ENCODE data around the gene SNX11.

SNX11 gene

DNA sequence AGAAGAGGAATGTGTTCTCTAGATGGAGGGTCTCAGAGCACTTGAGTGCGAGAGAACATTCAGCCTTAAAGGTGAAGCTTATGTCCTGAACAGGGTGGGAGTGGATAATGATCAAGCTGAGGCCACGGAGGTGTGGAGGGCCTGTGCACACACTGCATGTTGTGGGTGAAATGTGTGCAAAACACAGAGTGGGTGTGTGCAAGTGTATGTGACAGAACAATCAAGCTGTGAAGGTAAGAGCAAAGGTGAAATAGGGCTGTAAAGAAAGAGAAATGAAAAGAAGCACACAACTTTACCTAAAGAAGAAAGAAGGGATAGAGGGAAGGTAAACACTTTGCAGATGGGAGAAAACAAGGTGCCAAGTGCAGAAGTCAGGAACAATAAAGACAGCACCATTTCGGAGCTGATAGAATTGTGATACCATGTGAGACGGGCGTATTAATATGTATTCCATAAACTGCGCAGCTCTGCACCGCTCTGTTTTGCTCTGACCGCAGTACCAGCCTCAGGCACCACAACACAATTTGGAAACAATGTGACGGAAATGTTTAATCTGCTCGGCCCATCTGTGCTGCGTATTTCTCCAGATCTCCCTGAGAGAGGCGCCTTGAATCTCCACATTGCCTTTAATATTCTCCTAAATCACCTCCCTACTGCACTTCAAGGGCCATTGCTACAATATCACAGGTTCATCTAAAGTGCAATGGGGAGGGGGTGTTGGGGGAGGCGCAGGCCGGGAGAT lies 40.6 kb downstream of the SNX11 start:
- no peak for DNase-seq (ENCODE audit: low spot score)
- Histone ChIP-seq H3K4me3 (no peak overlapping the region), H3K27ac (no peak overlapping the region)
- TF ChIP-seq, protein P1, sequence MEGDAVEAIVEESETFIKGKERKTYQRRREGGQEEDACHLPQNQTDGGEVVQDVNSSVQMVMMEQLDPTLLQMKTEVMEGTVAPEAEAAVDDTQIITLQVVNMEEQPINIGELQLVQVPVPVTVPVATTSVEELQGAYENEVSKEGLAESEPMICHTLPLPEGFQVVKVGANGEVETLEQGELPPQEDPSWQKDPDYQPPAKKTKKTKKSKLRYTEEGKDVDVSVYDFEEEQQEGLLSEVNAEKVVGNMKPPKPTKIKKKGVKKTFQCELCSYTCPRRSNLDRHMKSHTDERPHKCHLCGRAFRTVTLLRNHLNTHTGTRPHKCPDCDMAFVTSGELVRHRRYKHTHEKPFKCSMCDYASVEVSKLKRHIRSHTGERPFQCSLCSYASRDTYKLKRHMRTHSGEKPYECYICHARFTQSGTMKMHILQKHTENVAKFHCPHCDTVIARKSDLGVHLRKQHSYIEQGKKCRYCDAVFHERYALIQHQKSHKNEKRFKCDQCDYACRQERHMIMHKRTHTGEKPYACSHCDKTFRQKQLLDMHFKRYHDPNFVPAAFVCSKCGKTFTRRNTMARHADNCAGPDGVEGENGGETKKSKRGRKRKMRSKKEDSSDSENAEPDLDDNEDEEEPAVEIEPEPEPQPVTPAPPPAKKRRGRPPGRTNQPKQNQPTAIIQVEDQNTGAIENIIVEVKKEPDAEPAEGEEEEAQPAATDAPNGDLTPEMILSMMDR (IDR thresholded peaks at IDR 0.05), result no peak

DNA sequence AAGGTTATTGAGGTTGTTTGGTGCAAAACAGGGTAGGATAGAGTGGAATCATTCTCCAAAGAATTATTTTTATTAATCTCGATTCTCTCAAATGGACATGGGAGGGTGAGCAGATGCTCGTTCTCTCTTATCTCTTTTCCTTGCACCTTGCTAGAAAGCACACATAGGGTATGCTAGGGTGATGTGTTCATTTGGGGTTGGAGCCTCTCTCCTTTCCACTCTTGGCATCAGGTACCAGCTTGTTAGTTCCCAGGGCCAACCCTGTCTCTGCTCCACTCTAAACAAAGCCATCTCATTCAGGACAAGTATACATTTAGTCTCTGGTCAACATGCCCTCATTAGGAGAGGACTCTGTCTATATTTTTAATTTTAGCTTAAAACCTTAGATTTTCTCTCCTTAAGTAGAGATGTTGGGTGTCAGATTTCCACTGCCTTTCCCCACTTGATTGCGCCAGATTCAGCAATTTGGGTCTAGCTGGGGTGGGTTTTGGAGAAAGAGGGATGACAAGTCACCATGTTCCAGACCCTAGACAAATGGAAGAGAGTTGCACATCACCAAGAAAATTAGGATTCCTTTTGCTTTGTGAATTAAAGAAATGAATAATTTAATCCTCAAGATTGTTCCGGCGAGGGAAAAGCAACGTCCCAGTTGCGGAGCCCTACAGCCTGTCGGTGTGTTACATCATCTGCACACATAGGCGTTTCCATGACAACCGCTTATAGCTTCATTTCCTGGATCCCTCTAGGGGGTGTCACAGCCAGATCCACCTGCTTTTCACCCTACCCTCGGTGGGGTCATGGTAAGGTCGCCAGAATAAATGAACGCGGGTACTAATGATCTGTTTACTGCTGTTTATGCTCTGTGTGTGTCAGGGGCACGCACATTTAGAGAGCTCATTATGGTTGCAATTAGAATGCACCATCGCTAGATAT lies 41.6 kb downstream of the SNX11 start:
- DNase-seq (ENCODE audit: low spot score), result no peak
- TF ChIP-seq, protein P1 (IDR thresholded peaks at IDR 0.05), result no peak
- Histone ChIP-seq H3K4me3 (no peak overlapping the region), H3K27ac (no peak overlapping the region)

DNA sequence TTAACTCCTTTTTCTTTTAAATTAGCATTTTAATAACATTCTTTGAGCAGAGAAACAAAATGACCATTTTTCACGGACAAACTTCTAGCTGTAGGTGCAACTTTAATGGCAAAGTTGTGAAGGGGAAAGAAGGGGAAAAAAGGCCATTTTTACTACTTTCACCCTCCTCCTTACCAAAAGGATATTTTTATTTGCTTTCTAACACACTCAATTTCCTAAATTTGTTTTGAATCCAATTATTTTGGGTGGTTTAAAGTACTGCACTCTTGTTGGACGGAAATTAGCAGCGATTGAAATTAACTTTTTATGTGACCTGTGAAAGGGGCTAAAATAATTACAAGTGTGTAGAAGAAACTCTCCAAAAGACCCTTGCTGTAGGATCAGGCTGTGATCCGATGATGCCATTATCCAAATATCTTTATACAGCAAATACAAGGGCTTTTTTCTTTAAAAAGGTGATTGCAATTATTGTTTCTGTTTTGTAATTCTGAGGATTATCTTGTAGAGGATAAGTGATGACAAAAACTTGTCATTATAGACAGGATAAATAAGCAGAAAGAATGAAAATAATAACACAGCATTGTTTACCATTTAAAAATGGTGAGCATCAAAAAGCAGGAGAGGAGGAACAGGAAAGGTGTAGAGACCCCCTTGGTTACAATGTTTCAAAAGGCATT lies 42.4 kb downstream of the SNX11 start:
- H3K27ac ChIP-seq, result no peak overlapping the region
- no peak overlapping the region for H3K4me3 ChIP-seq
- TF ChIP-seq, protein P1 (IDR thresholded peaks at IDR 0.05), result no peak
- DNase-seq (ENCODE audit: low spot score), result no peak

DNA sequence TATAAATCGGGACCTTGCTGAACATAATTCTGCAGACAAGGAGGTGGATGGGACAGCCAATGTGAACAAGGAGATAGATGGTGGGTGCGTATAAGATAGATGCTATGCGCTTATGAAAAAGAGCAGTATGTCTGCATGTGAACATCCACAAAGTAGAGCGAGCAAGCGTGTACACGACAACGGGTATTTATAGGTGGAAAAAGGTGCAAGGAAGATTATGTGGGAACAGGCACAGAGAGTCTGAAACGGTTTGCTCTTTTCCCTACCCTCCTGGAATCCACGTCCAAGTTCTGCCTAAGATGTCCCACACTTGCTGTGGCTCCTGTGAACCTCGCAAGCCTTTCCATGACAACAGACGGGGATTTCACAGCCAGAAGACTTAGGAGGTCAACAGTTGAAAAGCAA lies 43.0 kb downstream of the SNX11 start:
- Histone ChIP-seq H3K4me3 (no peak overlapping the region), H3K27ac (no peak overlapping the region)
- DNase-seq (ENCODE audit: low spot score), result no peak
- TF ChIP-seq, protein P1 (IDR thresholded peaks at IDR 0.05), result no peak

DNA sequence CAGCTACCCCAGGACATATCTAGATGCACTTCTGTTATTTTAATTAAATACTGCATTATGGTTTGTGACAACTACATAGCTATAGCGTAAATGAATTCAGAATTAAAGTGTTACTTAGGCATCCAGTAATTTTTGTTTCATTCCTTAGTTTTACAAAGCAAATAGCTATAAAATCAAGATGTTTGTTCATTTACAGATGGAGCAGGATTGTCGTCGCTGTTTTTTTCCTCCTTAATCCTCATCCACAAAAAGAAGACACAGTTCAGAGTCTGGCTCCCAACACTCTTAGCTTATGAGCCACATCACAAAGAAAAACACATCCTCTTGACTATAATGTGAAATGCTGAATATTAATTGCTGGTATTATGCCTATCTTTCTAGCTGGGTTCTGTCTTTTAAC lies 43.7 kb downstream of the SNX11 start:
- DNase-seq (ENCODE audit: low spot score), result no peak
- TF ChIP-seq, protein P1 (IDR thresholded peaks at IDR 0.05), result no peak
- Histone ChIP-seq H3K4me3 (no peak overlapping the region), H3K27ac (no peak overlapping the region)

DNA sequence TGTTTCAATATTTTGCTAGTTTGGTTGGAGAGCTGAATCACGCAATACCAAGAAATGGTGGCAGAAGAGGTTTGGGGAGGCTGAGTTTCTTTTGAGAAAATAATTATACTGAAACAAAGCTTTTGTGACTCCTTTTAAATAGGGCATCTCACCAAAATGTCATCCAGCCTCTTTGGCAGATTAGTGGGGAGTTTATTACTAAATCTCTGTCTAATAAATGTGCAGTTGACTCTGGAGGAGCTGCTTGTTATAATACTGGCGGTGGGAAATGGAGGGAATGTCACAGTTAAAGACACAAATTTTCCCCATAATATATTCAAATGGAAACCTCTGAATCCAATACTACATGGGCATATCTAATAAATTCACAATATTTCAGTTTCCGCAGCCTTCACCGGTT lies 44.7 kb downstream of the SNX11 start:
- Histone ChIP-seq H3K4me3 (no peak overlapping the region), H3K27ac (no peak overlapping the region)
- TF ChIP-seq, protein P1 (IDR thresholded peaks at IDR 0.05), result no peak
- no peak for DNase-seq (ENCODE audit: low spot score)
